HCT116 (cell line): ENCODE data around the gene ATP2B3. TPM values are rescaled to one million over a fixed set of nuclear protein-coding genes. Genes with fewer than 3 reads are reported as not detected.

Experiments used
- ATAC-seq: fragments of 200-7000 bp; cut with Tn5 transposase; 2 replicates; pipeline ENCODE4 v1.9.1; 2020; ENCODE audit warnings: mild to moderate bottlenecking, moderate library complexity
- BruUV-seq: library from RNA; stranded (reverse); fragments of 400-500 nt; replicated peaks from 2 replicates; lab custom pipeline; 2021; lab: Mats Ljungman, UMichigan
- CTCF ChIA-PET: fragments of 300-600 bp; sonication (Branson Sonifier 250); formaldehyde crosslinking; loops from one replicate; lab custom pipeline; 2021; ENCODE audit warnings: antibody characterized with exemption; lab: Charles Lee
- POLR2A ChIA-PET: fragments of 300-600, 350-600 bp; sonication (Branson Sonifier 250); formaldehyde crosslinking; loops from one replicate; lab custom pipeline; 2021; ENCODE audit warnings: antibody characterized with exemption; lab: Charles Lee
- RAD21 ChIA-PET, 2 experiments: fragments of 300-600 bp; sonication (Branson Sonifier 250); formaldehyde crosslinking; loops; one replicate each; lab custom pipeline; 2023; ENCODE audit warnings: low total read pairs in 2 of 2; ENCODE audit not compliant: uncharacterized antibody in 2 of 2, unreplicated experiment in 2 of 2, low non-redundant PET in 1 of 2; lab: Charles Lee
- DNase-seq: peaks from one replicate; pipeline ENCODE4 v3.0.0-alpha.2; 2010; ENCODE audit warnings: low read depth, low spot score
- H2AFZ ChIP-seq: fragments of 200-600 bp; shearing (Covaris generic), sonication (generic); 2 replicates; pipeline ENCODE4 v1.6.1; 2017; ENCODE audit warnings: low read depth, mixed run types, mixed read lengths, antibody characterized with exemption, low read length; ENCODE audit not compliant: poor library complexity, severe bottlenecking
- H3K27ac ChIP-seq: 2 replicates; pipeline ENCODE4 v1.5.1; 2012; ENCODE audit warnings: low read depth, low read length
- H3K27me3 ChIP-seq: fragments of 200-600 bp; sonication (generic); 2 replicates; pipeline ENCODE4 v1.6.1; 2016; ENCODE audit warnings: mixed run types, low read length, mixed read lengths; ENCODE audit not compliant: insufficient read depth
- H3K36me3 ChIP-seq, 2 experiments: fragments of 200-500 bp in 1 of 2; fragments of 200-600 bp in 1 of 2; sonication (Bioruptor generic) in 1 of 2; sonication (generic) in 1 of 2; 2 replicates each; pipeline versions ENCODE4 v1.5.1 to v1.6.1; 2014 to 2016; ENCODE audit warnings: low read length in 2 of 2, inconsistent platforms in 1 of 2, mixed read lengths in 1 of 2, mixed run types in 1 of 2; ENCODE audit not compliant: insufficient read depth in 2 of 2, control insufficient read depth in 1 of 2
- H3K4me1 ChIP-seq, 2 experiments: fragments of 200-600 bp in 1 of 2; sonication (generic) in 1 of 2; 2 replicates each; pipeline versions ENCODE4 v1.5.1 to v1.6.1; 2012 to 2017; ENCODE audit warnings: low read length in 2 of 2, inconsistent platforms in 1 of 2, mild to moderate bottlenecking in 1 of 2, mixed read lengths in 1 of 2, mixed run types in 1 of 2, moderate library complexity in 1 of 2; ENCODE audit not compliant: insufficient read depth in 2 of 2, control insufficient read depth in 1 of 2
- H3K4me2 ChIP-seq: fragments of 200-600 bp; sonication (generic); 2 replicates; pipeline ENCODE4 v1.6.1; 2017; ENCODE audit warnings: mixed run types, low read length, mixed read lengths
- H3K4me3 ChIP-seq, 2 experiments: fragments of 200-600 bp in 1 of 2; sonication (generic) in 1 of 2; replicated peaks in 1 of 2; 2 replicates each; pipeline ENCODE4 v1.5.1; 2011 to 2016; ENCODE audit warnings: low read length in 2 of 2, control low read depth in 1 of 2, low read depth in 1 of 2, mild to moderate bottlenecking in 1 of 2, mixed read lengths in 1 of 2, mixed run types in 1 of 2
- H3K79me2 ChIP-seq: fragments of 200-600 bp; sonication (generic); 2 replicates; pipeline ENCODE4 v1.6.1; 2017; ENCODE audit warnings: mild to moderate bottlenecking, mixed run types, low read length, moderate library complexity, mixed read lengths; ENCODE audit not compliant: insufficient read depth
- H3K9ac ChIP-seq: fragments of 200-600 bp; sonication (generic); 2 replicates; pipeline ENCODE4 v1.6.1; 2016; ENCODE audit warnings: low read length, mixed read lengths
- H3K9me2 ChIP-seq: fragments of 200-600 bp; sonication (generic), shearing (Covaris generic); 2 replicates; pipeline ENCODE4 v1.6.1; 2017; ENCODE audit warnings: mixed run types, mild to moderate bottlenecking, moderate library complexity; ENCODE audit not compliant: insufficient read depth
- H3K9me3 ChIP-seq, 2 experiments: fragments of 200-500 bp in 1 of 2; fragments of 200-600 bp in 1 of 2; sonication (Bioruptor generic) in 1 of 2; sonication (generic) in 1 of 2; 2 replicates each; pipeline ENCODE4 v1.6.1; 2014 to 2017; ENCODE audit warnings: low read length in 2 of 2, mixed read lengths in 2 of 2, inconsistent platforms in 1 of 2, low read depth in 1 of 2, mild to moderate bottlenecking in 1 of 2, mixed run types in 1 of 2, moderate library complexity in 1 of 2; ENCODE audit not compliant: control insufficient read depth in 1 of 2, insufficient read depth in 1 of 2
- H4K20me1 ChIP-seq: fragments of 200-600 bp; sonication (generic), shearing (Covaris generic); 2 replicates; pipeline ENCODE4 v1.6.1; 2017; ENCODE audit warnings: mixed run types, mild to moderate bottlenecking, moderate library complexity; ENCODE audit not compliant: insufficient read depth
- CEBPB ChIP-seq: IDR thresholded peaks from 2 replicates; pipeline ENCODE4 v1.6.1; 2012; ENCODE audit warnings: low read depth
- EGR1 ChIP-seq: IDR thresholded peaks from 2 replicates; pipeline ENCODE4 v1.6.1; 2012; ENCODE audit warnings: low read depth
- ELF1 ChIP-seq: IDR thresholded peaks from 2 replicates; pipeline ENCODE4 v1.6.1; 2012; ENCODE audit warnings: low read depth, borderline replicate concordance
- EZH2 ChIP-seq: fragments of 200-600 bp; sonication (generic); IDR thresholded peaks from 2 replicates; pipeline ENCODE4 v1.6.1; 2017; ENCODE audit warnings: antibody characterized with exemption, mixed run types
- EZH2phosphoT487 ChIP-seq: fragments of 200-600 bp; IDR thresholded peaks from 2 replicates; pipeline ENCODE4 v1.6.1; 2018; ENCODE audit warnings: antibody characterized with exemption, borderline replicate concordance
- FOSL1 ChIP-seq: IDR thresholded peaks from 2 replicates; pipeline ENCODE4 v1.6.1; 2012; ENCODE audit warnings: low read depth
- POLR2A ChIP-seq: IDR thresholded peaks from 2 replicates; pipeline ENCODE4 v1.7.0; 2011; ENCODE audit warnings: borderline replicate concordance; ENCODE audit not compliant: insufficient read depth, insufficient read length; ENCODE audit errors: extremely low read depth
- POLR2AphosphoS5 ChIP-seq: IDR thresholded peaks from 2 replicates; pipeline ENCODE4 v1.6.1; 2011; ENCODE audit warnings: mild to moderate bottlenecking, low read depth, low read length, moderate library complexity
- RAD21 ChIP-seq: IDR thresholded peaks from 2 replicates; pipeline ENCODE4 v1.6.1; 2012; ENCODE audit warnings: low read depth, mild to moderate bottlenecking
- REST ChIP-seq: IDR thresholded peaks from 2 replicates; pipeline ENCODE4 v1.6.1; 2012; ENCODE audit warnings: low read depth
- SIN3A ChIP-seq: IDR thresholded peaks from 2 replicates; pipeline ENCODE4 v1.6.1; 2012; ENCODE audit warnings: low read depth
- SP1 ChIP-seq: IDR thresholded peaks from 2 replicates; pipeline ENCODE4 v1.6.1; 2012; ENCODE audit warnings: low read depth
- SRF ChIP-seq: IDR thresholded peaks from 2 replicates; pipeline ENCODE4 v1.6.1; 2012; ENCODE audit warnings: low read depth
- TCF7L2 ChIP-seq: IDR thresholded peaks from 2 replicates; pipeline ENCODE4 v1.7.0; 2011; ENCODE audit warnings: borderline replicate concordance, inconsistent platforms; ENCODE audit not compliant: insufficient read depth, insufficient read length; ENCODE audit errors: extremely low read depth
- intact Hi-C: fragments of 100-400 bp; cut with micrococcal nuclease; formaldehyde crosslinking; loops from 2 replicates; pipeline ENCODE4 v1.10.0; 2022
- total RNA-seq: library from RNA; stranded (reverse); gene quantifications from one replicate; pipeline ENCODE4 v1.2.1, GENCODE V29; 2021; ENCODE audit not compliant: unreplicated experiment
- TF ChIP-seq, protein P1 (sequence below): IDR thresholded peaks from 2 replicates; pipeline ENCODE4 v1.6.1; 2012

The ATP2B3 gene
- total RNA-seq, 1 experiment from 2014 or later, result not detected

DNA sequence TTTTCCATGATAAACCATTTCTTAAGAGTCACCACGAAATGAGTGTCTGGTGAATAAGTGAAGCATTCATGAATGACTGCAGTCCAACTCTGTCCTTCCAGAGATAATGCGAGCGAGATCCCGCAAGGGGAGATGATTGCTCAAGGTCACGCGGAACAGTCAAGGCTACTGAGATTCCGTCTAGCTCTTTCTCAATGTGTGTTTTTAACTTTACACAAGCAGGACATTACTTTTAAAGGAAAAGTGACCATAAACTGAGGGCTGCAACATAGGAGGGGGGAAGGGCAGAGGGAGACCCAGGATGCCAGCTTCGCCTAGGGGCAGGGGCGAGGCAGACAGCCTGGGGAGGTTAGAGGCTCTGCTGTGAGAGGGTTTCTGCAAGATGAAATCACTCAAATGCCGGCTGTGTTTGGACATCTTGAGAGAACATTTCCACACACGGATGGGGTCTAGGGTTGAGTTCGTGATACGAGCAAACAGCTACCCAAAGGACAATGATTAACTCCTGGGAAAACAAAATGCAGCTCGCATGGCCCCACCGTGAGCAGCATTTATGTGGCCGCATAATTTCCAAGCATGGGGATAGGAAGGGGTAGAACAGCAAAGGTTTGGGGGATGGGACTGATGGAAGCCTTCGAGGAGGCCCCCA, 105.3 kb downstream of the ATP2B3 start:
- intact Hi-C loops, result no loop called here
- Histone ChIP-seq H3K4me2 (no peak overlapping the region), H3K27me3 (0 out of 2 replicates have a peak, but pooled peaks cover 2% of the 10 kb centered on the region), H3K4me1 (no peaks in the 10 kb centered on the region), H3K27ac (no peak overlapping the region), H3K79me2 (no peaks in the 10 kb centered on the region), H3K9me3 (no peaks in the 10 kb centered on the region), H3K9me2 (no peaks in the 10 kb centered on the region), H2AFZ (no peak overlapping the region), H3K9ac (no peak overlapping the region), H3K4me3 (no peak overlapping the region), H4K20me1 (no peaks in the 10 kb centered on the region), H3K36me3 (no peaks in the 10 kb centered on the region)
- RAD21 ChIA-PET, result no interaction called here
- DNase-seq, result no peak
- POLR2A ChIA-PET, result no interaction called here
- BruUV-seq, result no TSS peak
- CTCF ChIA-PET, result no interaction called here
- no peak for ATAC-seq
- TF ChIP-seq, protein P1, sequence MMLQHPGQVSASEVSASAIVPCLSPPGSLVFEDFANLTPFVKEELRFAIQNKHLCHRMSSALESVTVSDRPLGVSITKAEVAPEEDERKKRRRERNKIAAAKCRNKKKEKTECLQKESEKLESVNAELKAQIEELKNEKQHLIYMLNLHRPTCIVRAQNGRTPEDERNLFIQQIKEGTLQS, result no peak
- TF ChIP-seq SRF (no peak), TCF7L2 (no peak), EZH2phosphoT487 (no peak), CEBPB (no peak), RAD21 (no peak), SIN3A (no peak), EGR1 (no peak), POLR2AphosphoS5 (no peak), FOSL1 (no peak), ELF1 (no peak), POLR2A (no peak), EZH2 (no peak), REST (no peak), SP1 (no peak)
